GM12801 (cell line): ENCODE measurements around the gene ECI2.

Experiments used
- TF ChIP-seq, protein P1 (sequence below): IDR thresholded peaks from one replicate; pipeline ENCODE4 v1.5.1; 2011; ENCODE audit warnings: control low read depth; ENCODE audit not compliant: insufficient read length; ENCODE audit errors: extremely low read depth

ECI2 gene

DNA sequence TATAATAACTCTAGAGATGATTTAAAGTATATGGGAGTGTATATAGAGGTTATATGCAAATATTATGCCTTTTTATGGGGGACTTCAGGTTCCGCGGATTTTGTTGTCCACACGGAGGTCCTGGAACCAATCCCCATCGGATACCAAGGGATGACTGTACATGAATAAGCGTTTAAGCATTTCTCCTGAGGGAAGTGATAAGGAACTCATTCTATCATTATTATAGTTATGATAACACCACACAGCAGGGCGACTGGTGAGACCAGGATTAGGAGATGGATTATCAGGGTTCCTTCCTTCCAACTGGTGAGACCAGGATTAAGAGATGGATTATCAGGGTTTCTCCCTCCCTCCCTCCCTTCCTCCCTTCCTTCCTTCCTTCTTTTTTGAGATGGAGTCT lies 6.6 kb downstream of the ECI2 start:
- TF ChIP-seq, protein P1, sequence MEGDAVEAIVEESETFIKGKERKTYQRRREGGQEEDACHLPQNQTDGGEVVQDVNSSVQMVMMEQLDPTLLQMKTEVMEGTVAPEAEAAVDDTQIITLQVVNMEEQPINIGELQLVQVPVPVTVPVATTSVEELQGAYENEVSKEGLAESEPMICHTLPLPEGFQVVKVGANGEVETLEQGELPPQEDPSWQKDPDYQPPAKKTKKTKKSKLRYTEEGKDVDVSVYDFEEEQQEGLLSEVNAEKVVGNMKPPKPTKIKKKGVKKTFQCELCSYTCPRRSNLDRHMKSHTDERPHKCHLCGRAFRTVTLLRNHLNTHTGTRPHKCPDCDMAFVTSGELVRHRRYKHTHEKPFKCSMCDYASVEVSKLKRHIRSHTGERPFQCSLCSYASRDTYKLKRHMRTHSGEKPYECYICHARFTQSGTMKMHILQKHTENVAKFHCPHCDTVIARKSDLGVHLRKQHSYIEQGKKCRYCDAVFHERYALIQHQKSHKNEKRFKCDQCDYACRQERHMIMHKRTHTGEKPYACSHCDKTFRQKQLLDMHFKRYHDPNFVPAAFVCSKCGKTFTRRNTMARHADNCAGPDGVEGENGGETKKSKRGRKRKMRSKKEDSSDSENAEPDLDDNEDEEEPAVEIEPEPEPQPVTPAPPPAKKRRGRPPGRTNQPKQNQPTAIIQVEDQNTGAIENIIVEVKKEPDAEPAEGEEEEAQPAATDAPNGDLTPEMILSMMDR: no peak

GRCh38 chr6:4128072-4128471 lies 7.3 kb downstream of the ECI2 start:
- TF ChIP-seq, protein P1: no peak

GRCh38 chr6:4125933-4126864 lies 9.2 kb downstream of the ECI2 start:
- TF ChIP-seq, protein P1: no peak

DNA sequence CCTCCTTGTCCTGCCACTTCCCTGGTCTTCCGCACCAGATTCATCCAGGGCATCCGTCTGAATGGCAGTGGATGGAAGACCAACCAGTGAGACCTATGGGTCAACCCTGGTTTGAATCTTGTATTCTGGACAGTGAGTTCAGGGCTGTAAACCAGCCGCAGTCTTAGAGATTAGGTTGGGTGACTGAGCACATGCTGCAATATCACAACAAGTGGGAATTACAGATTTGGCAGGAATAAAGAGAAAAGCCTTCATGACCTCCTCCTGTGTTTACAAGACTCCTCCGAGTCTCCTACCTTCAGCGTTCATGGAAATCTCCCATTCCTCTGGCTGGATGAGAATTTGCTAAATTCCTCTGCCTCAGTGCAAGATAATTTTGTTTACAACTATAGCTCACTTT lies 9.9 kb downstream of the ECI2 start:
- TF ChIP-seq, protein P1: no peak

DNA sequence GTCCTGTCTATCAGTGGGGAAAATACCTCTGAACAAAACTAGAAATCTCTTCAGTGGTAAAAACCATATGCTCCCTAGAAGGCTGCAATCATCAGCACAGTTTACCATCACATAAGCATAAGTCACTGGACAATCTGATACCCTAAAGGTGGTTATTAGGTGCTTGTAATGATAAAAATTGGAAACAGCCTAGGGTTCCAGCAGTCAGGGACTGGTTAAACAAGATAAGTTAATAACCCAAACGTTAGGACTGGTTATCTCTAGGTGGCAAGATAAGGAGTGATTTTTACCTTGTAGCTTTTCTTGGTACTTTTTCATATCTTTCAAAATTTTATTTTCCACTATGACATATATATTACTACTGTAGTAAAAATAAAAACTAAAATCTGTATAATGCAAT lies 11.0 kb downstream of the ECI2 start:
- TF ChIP-seq, protein P1: no peak

- TF ChIP-seq, protein P1: no peak
These were observed 19.6 kb downstream of the ECI2 start for GRCh38 chr6:4115741-4116140.

- TF ChIP-seq, protein P1: no peak
These were observed 21.3 kb downstream of the ECI2 start for GRCh38 chr6:4114123-4114522.
